Immature natural killer cell (primary cell): ENCODE data around the gene ZNF541. TPM values are rescaled to one million over a fixed set of nuclear protein-coding genes. Genes with fewer than 3 reads are reported as not detected.

ENCODE experiments used
- DNase-seq, 3 donors: peaks; one replicate each; pipeline ENCODE4 v3.0.0; 2022; ENCODE audit warnings: mixed read lengths in 1 of 3
- H3K27ac Mint-ChIP-seq, 6 donors: one replicate each; pipeline ENCODE4 v1.8.0; 2020; ENCODE audit warnings: mixed read lengths in 6 of 6, mild to moderate bottlenecking in 5 of 6, inconsistent platforms in 4 of 6, moderate library complexity in 3 of 6
- H3K27me3 Mint-ChIP-seq, 3 donors: one replicate each; pipeline ENCODE4 v1.8.0; 2020 to 2021; ENCODE audit warnings: low read depth in 3 of 3, mild to moderate bottlenecking in 3 of 3, mixed read lengths in 3 of 3, moderate library complexity in 3 of 3, inconsistent platforms in 1 of 3
- H3K36me3 Mint-ChIP-seq, 3 donors: one replicate each; pipeline ENCODE4 v1.8.0; 2020; ENCODE audit warnings: mixed read lengths in 3 of 3, inconsistent platforms in 2 of 3, mild to moderate bottlenecking in 2 of 3
- H3K4me1 Mint-ChIP-seq, 2 donors: one replicate each; pipeline ENCODE4 v1.8.0; 2020; ENCODE audit warnings: inconsistent platforms in 2 of 2, mild to moderate bottlenecking in 2 of 2, mixed read lengths in 2 of 2, moderate library complexity in 1 of 2
- H3K4me3 Mint-ChIP-seq, 5 donors: one replicate each; pipeline ENCODE4 v1.8.0; 2020; ENCODE audit warnings: mild to moderate bottlenecking in 5 of 5, mixed read lengths in 5 of 5, inconsistent platforms in 3 of 5, moderate library complexity in 3 of 5
- H3K9me3 Mint-ChIP-seq, 6 donors: one replicate each; pipeline ENCODE4 v1.8.0; 2020; ENCODE audit warnings: mild to moderate bottlenecking in 6 of 6, mixed read lengths in 6 of 6, inconsistent platforms in 4 of 6, moderate library complexity in 3 of 6
- polyA plus RNA-seq, 3 donors: library from polyadenylated mRNA; unstranded; fragments of 300-500 nt; fragmentation: Illumina TruSeq; gene quantifications; one replicate each; pipeline ENCODE4 v1.2.3, GENCODE V29; 2021

The ZNF541 gene
- polyA plus RNA-seq, 3 donors from 2014 or later: not detected

GRCh38 chr19:47545061-47545948 lies 27.6 kb downstream of the ZNF541 start:
- DNase-seq: no peak
- H3K27me3 Mint-ChIP-seq: peaks cover 9 to 29% (median 12%) of the 10 kb centered on the region in 3 donors
- no peak overlapping the region for H3K4me3 Mint-ChIP-seq
- H3K9me3 Mint-ChIP-seq: no peaks in the 10 kb centered on the region
- H3K4me1 Mint-ChIP-seq: peaks cover 22 to 25% of the 10 kb centered on the region in 2 donors
- no peaks in the 10 kb centered on the region for H3K36me3 Mint-ChIP-seq
- H3K27ac Mint-ChIP-seq: no peak overlapping the region

GRCh38 chr19:47544476-47544875 lies 28.5 kb downstream of the ZNF541 start:
- Mint-ChIP-seq H3K27ac (peak overlapping the region in 2 of 6 donors; percentile 17 to 36), H3K9me3 (peaks cover 0 to 2% (median 0%) of the 10 kb centered on the region in 6 donors), H3K4me3 (no peak overlapping the region), H3K4me1 (peaks cover 30 to 33% of the 10 kb centered on the region in 2 donors), H3K36me3 (no peaks in the 10 kb centered on the region), H3K27me3 (peaks cover 17 to 34% (median 17%) of the 10 kb centered on the region in 3 donors)
- no peak for DNase-seq

- H3K36me3 Mint-ChIP-seq: no peaks in the 10 kb centered on the region
- H3K4me1 Mint-ChIP-seq: peaks cover 32 to 37% of the 10 kb centered on the region in 2 donors
- DNase-seq: no peak
- peaks cover 17 to 32% (median 17%) of the 10 kb centered on the region in 3 donors for H3K27me3 Mint-ChIP-seq
- H3K9me3 Mint-ChIP-seq: peaks cover 0 to 2% (median 0%) of the 10 kb centered on the region in 6 donors
- H3K4me3 Mint-ChIP-seq: peak overlapping the region in 1 of 5 donors; percentile 35
- H3K27ac Mint-ChIP-seq: peak overlapping the region in 3 of 6 donors; percentile 73 to 85 (median 76)
These were observed 28.9 kb downstream of the ZNF541 start for GRCh38 chr19:47544075-47544474.

DNA sequence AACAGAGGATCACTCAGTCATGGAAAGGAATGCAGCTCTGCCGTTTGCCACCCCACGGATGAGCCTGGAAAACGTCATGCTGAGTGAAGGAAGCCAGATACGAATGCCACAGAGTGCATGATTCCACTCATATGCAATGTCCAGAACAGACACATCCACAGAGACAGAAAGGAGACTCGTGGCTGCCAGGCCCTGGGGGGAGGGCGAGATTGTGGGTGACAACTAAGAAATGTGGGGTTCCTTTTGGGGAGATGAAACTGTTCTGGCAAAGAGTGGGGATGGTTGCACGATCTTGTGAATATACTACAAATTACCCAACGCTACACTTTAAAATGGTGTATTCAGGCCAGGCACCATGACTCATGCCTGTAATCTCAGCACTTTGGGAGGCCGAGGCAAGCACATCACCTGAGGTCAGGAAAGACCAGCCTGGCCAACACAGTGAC lies 30.9 kb downstream of the ZNF541 start:
- peak in 2 of 3 donors; percentile 27 to 48 for DNase-seq
- Mint-ChIP-seq H3K4me1 (peaks cover 40 to 47% of the 10 kb centered on the region in 2 donors), H3K27ac (peak overlapping the region; percentile 88 to 99 (median 98)), H3K27me3 (peaks cover 17 to 29% (median 20%) of the 10 kb centered on the region in 3 donors), H3K36me3 (no peaks in the 10 kb centered on the region), H3K4me3 (peak overlapping the region; percentile 72 to 87 (median 79)), H3K9me3 (peaks cover 0 to 2% (median 0%) of the 10 kb centered on the region in 6 donors)

GRCh38 chr19:47541518-47541917 lies 31.4 kb downstream of the ZNF541 start:
- Mint-ChIP-seq H3K9me3 (peaks cover 0 to 2% (median 0%) of the 10 kb centered on the region in 6 donors), H3K27ac (peak overlapping the region; percentile 88 to 99 (median 98)), H3K27me3 (peaks cover 17 to 29% (median 20%) of the 10 kb centered on the region in 3 donors), H3K4me3 (peak overlapping the region; percentile 72 to 87 (median 79)), H3K36me3 (no peaks in the 10 kb centered on the region), H3K4me1 (peaks cover 40 to 47% of the 10 kb centered on the region in 2 donors)
- DNase-seq: peak; percentile 88 to 89 (median 89)

DNA sequence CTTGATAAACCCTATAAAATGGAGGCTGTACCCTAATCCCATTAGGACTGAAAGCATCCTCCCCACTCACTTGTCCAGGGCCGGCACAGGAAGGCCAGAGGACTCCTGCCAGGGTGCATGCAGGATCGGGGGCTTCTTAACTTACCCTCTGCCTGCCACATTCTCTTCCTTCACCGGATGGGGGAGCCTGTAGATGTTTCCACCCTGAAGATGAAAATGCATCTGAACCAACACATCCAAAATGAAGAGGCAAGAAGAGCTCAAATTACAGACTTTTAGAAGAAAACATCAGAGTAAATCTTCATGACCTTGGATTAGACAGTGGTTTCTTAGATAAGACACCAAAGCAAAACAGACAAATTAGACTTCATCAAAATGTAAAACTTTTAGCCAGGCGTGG lies 32.2 kb downstream of the ZNF541 start:
- peak in 1 of 3 donors; percentile 23 for DNase-seq
- Mint-ChIP-seq H3K36me3 (no peaks in the 10 kb centered on the region), H3K4me1 (peaks cover 40 to 47% of the 10 kb centered on the region in 2 donors), H3K27ac (peak overlapping the region; percentile 88 to 99 (median 96)), H3K9me3 (peaks cover 0 to 2% (median 0%) of the 10 kb centered on the region in 6 donors), H3K4me3 (peak overlapping the region; percentile 57 to 90 (median 83)), H3K27me3 (peaks cover 17 to 28% (median 20%) of the 10 kb centered on the region in 3 donors)

DNA sequence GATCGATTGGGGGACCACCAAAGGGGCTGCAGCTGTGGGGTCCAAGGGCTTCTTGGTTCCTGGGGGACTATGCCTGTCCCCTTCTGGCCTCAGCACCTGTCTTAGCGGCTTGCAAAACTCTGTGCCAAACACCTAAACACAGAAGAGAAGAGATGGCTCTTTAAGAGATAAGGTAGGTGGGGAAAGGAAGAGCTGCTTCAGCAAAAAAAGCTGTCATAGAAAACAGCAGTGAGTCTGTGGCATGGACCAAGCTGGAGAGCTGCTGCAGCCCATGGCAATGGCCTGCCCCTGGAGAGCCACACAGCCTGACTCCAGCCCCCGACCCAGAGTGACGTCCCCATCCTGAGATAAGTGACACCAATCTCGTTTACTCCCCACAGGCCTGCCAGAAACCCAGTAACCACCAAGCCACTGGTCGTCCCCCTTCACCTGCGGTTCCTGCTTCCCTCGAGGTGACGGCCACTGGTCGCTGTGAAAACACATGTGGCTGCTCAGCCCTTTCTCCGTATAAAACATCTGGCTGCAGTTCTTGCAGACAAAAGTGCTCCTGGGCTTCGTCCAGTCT lies 33.1 kb downstream of the ZNF541 start:
- DNase-seq: peak; percentile 92 to 94 (median 93)
- peaks cover 40 to 47% of the 10 kb centered on the region in 2 donors for H3K4me1 Mint-ChIP-seq
- peaks cover 17 to 27% (median 20%) of the 10 kb centered on the region in 3 donors for H3K27me3 Mint-ChIP-seq
- peaks cover 0 to 2% (median 0%) of the 10 kb centered on the region in 6 donors for H3K9me3 Mint-ChIP-seq
- H3K36me3 Mint-ChIP-seq: no peaks in the 10 kb centered on the region
- H3K4me3 Mint-ChIP-seq: peak overlapping the region; percentile 75 to 90 (median 83)
- H3K27ac Mint-ChIP-seq: peak overlapping the region; percentile 88 to 99 (median 96)

- DNase-seq: no peak
- H3K9me3 Mint-ChIP-seq: peaks cover 0 to 2% (median 0%) of the 10 kb centered on the region in 6 donors
- peaks cover 17 to 25% (median 19%) of the 10 kb centered on the region in 3 donors for H3K27me3 Mint-ChIP-seq
- peak overlapping the region in 3 of 6 donors; percentile 67 to 83 (median 78) for H3K27ac Mint-ChIP-seq
- no peaks in the 10 kb centered on the region for H3K36me3 Mint-ChIP-seq
- H3K4me3 Mint-ChIP-seq: peak overlapping the region in 2 of 5 donors; percentile 10 to 30
- H3K4me1 Mint-ChIP-seq: peaks cover 40 to 45% of the 10 kb centered on the region in 2 donors
These were observed 34.1 kb downstream of the ZNF541 start for GRCh38 chr19:47538812-47539211.

GRCh38 chr19:47537493-47537892 lies 35.5 kb downstream of the ZNF541 start:
- H3K9me3 Mint-ChIP-seq: peaks cover 0 to 2% (median 0%) of the 10 kb centered on the region in 6 donors
- no peaks in the 10 kb centered on the region for H3K36me3 Mint-ChIP-seq
- no peak overlapping the region for H3K4me3 Mint-ChIP-seq
- peak overlapping the region in 3 of 6 donors; percentile 35 to 68 (median 37) for H3K27ac Mint-ChIP-seq
- peaks cover 15 to 24% (median 19%) of the 10 kb centered on the region in 3 donors for H3K27me3 Mint-ChIP-seq
- peaks cover 40 to 43% of the 10 kb centered on the region in 2 donors for H3K4me1 Mint-ChIP-seq
- no peak for DNase-seq

GRCh38 chr19:47534628-47535027 lies 38.3 kb downstream of the ZNF541 start:
- Mint-ChIP-seq H3K9me3 (no peaks in the 10 kb centered on the region), H3K27me3 (peaks cover under 1 to 6% (median 6%) of the 10 kb centered on the region in 3 donors), H3K36me3 (no peaks in the 10 kb centered on the region), H3K4me3 (no peak overlapping the region), H3K27ac (no peak overlapping the region), H3K4me1 (peaks cover 12 to 16% of the 10 kb centered on the region in 2 donors)
- no peak for DNase-seq

DNA sequence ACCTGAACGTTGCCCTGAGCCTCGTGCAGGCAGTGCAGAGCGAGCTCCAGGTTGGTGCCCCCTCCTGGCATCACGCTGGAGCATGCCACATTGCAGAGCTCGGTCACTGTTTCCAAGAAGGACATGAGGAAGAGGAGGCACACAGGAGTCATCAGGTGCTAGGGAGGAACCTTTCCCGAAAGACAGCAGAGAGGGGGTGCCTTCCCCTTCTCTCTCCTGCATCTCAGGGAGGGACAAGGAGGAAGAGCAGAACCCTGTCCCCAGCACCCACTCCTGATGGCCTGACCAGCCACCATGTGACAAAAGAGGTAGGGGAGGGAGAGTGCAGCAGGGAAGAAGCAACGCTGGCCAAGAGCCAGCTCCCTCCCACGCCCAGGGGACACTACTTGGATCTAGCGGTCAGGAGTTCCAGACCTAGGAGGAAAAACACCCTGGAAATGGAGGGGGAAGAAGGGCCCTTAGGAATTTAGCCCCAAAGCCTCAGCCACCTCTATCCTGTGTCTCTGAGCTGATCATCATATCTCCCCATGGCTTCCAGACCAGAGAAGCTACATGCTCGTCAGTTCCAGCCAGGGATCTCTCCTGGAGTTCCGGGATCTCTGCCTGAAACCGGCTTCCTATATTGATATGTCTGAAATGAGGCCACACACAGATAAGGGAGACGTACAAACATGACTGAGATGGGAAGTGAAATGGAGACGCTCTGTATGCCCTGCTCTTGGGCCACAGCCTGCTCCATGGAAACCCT lies 41.1 kb downstream of the ZNF541 start:
- Mint-ChIP-seq H3K4me1 (no peaks in the 10 kb centered on the region), H3K36me3 (no peaks in the 10 kb centered on the region), H3K4me3 (no peak overlapping the region), H3K27me3 (peaks cover 0 to 3% (median 2%) of the 10 kb centered on the region in 3 donors), H3K9me3 (no peaks in the 10 kb centered on the region), H3K27ac (no peak overlapping the region)
- DNase-seq: no peak

- Mint-ChIP-seq H3K27ac (no peak overlapping the region), H3K36me3 (no peaks in the 10 kb centered on the region), H3K4me1 (no peaks in the 10 kb centered on the region), H3K4me3 (no peak overlapping the region), H3K9me3 (no peaks in the 10 kb centered on the region), H3K27me3 (peaks cover 0 to 5% (median 2%) of the 10 kb centered on the region in 3 donors)
- DNase-seq: no peak
These were observed 43.8 kb downstream of the ZNF541 start for GRCh38 chr19:47529018-47529742.
